Hepatocyte (in vitro differentiated cells): Measurements from ENCODE around the gene MYO1E. TPM values are rescaled to one million over a fixed set of nuclear protein-coding genes. Genes with fewer than 3 reads are reported as not detected.

Experiments
- DNase-seq: peaks from one replicate; pipeline ENCODE4 v3.0.0-alpha.2; 2016; ENCODE audit warnings: low spot score
- H2AFZ ChIP-seq: fragments of 200-600 bp; sonication (generic); 2 replicates; pipeline ENCODE4 v1.6.0; 2016; ENCODE audit warnings: antibody characterized with exemption, mild to moderate bottlenecking
- H3K27ac ChIP-seq: fragments of 200-600 bp; sonication (generic); 2 replicates; pipeline ENCODE4 v1.5.1; 2016; ENCODE audit warnings: mild to moderate bottlenecking
- H3K27me3 ChIP-seq: fragments of 200-600 bp; sonication (generic); 2 replicates; pipeline ENCODE4 v1.6.1; 2016
- H3K36me3 ChIP-seq: fragments of 200-600 bp; sonication (generic); replicated peaks from 2 replicates; pipeline ENCODE4 v1.5.1; 2016; ENCODE audit warnings: low read depth; ENCODE audit not compliant: insufficient read depth
- H3K4me1 ChIP-seq: fragments of 200-600 bp; sonication (generic); 2 replicates; pipeline ENCODE4 v1.5.1; 2016; ENCODE audit warnings: mild to moderate bottlenecking, moderate library complexity; ENCODE audit not compliant: insufficient read depth
- H3K4me2 ChIP-seq: fragments of 200-600 bp; sonication (generic); 2 replicates; pipeline ENCODE4 v1.6.0; 2016
- H3K4me3 ChIP-seq: fragments of 200-600 bp; sonication (generic); 2 replicates; pipeline ENCODE4 v1.5.1; 2016; ENCODE audit warnings: mild to moderate bottlenecking
- H3K79me2 ChIP-seq: fragments of 200-600 bp; sonication (generic); 2 replicates; pipeline ENCODE4 v1.6.0; 2017; ENCODE audit warnings: mild to moderate bottlenecking
- H3K9me2 ChIP-seq: fragments of 200-600 bp; sonication (generic); replicated peaks from 2 replicates; pipeline ENCODE4 v1.6.0; 2017; ENCODE audit warnings: mild to moderate bottlenecking; ENCODE audit not compliant: insufficient read depth
- H3K9me3 ChIP-seq: fragments of 200-600 bp; sonication (generic); 2 replicates; pipeline ENCODE4 v1.5.1; 2016; ENCODE audit warnings: low read depth, mild to moderate bottlenecking
- H4K20me1 ChIP-seq: fragments of 200-600 bp; sonication (generic); 2 replicates; pipeline ENCODE4 v1.6.0; 2016; ENCODE audit warnings: mild to moderate bottlenecking; ENCODE audit not compliant: insufficient read depth, poor library complexity, severe bottlenecking
- CTCF ChIP-seq: fragments of 200-600 bp; sonication (generic); IDR thresholded peaks from 2 replicates; pipeline ENCODE4 v1.5.1; 2016; ENCODE audit warnings: antibody characterized with exemption, mild to moderate bottlenecking; ENCODE audit not compliant: poor library complexity
- EZH2 ChIP-seq: fragments of 200-600 bp; sonication (generic); IDR thresholded peaks from 2 replicates; pipeline ENCODE4 v1.6.1; 2016; ENCODE audit warnings: antibody characterized with exemption, mild to moderate bottlenecking, borderline replicate concordance
- EZH2phosphoT487 ChIP-seq: fragments of 200-600 bp; sonication (generic); IDR thresholded peaks from one replicate; pipeline ENCODE4 v1.6.1; 2018; ENCODE audit warnings: antibody characterized with exemption, mild to moderate bottlenecking, low read depth, moderate library complexity; ENCODE audit not compliant: unreplicated experiment, severe bottlenecking
- WGBS: methylation state at CpG from one replicate; pipeline ENCODE4 v1.1.6; 2016; ENCODE audit warnings: low lambda C conversion rate; ENCODE audit errors: missing lambda C conversion rate; 5-methylcytosine and 5-hydroxymethylcytosine counted together
- polyA plus RNA-seq: library from polyadenylated mRNA; unstranded; fragments of >200 nt; fragmentation: Nextera tagmentation; extraction: Ambion mirVana; gene quantifications from 2 replicates; pipeline ENCODE4 v1.2.1, GENCODE V29; 2016
- total RNA-seq: library from RNA; depleted of rRNA; stranded (reverse); fragments of >200 nt; gene quantifications from 2 replicates; pipeline ENCODE4 v1.2.3, GENCODE V29; 2014

The MYO1E gene
- total and polyA plus RNA-seq, 2 experiments from 2014 or later = 107 to 111 TPM

GRCh38 chr15:59326856-59327255 lies 45.8 kb downstream of the MYO1E start:
- Histone ChIP-seq H3K9me3 (no peaks in the 10 kb centered on the region), H3K4me3 (no peak overlapping the region), H2AFZ (no peak overlapping the region), H3K27ac (no peak overlapping the region), H4K20me1 (no peaks in the 10 kb centered on the region), H3K9me2 (no peaks in the 10 kb centered on the region), H3K4me1 (peaks cover 12% of the 10 kb centered on the region), H3K4me2 (no peak overlapping the region), H3K79me2 (peaks cover 47% of the 10 kb centered on the region), H3K36me3 (no peaks in the 10 kb centered on the region), H3K27me3 (no peaks in the 10 kb centered on the region)
- no peak for TF ChIP-seq EZH2
- TF ChIP-seq CTCF = no peak
- TF ChIP-seq EZH2phosphoT487 = no peak
- no peak for DNase-seq
- 80% methylated on average over 6 of the region's 6 CpGs for WGBS

- TF ChIP-seq CTCF (no peak), EZH2phosphoT487 (no peak), EZH2 (no peak)
- Histone ChIP-seq H3K9me3 (no peaks in the 10 kb centered on the region), H3K4me3 (no peak overlapping the region), H3K9me2 (no peaks in the 10 kb centered on the region), H4K20me1 (no peaks in the 10 kb centered on the region), H2AFZ (no peak overlapping the region), H3K27me3 (no peaks in the 10 kb centered on the region), H3K4me1 (no peaks in the 10 kb centered on the region), H3K4me2 (no peak overlapping the region), H3K79me2 (peaks cover 58% of the 10 kb centered on the region), H3K27ac (no peak overlapping the region), H3K36me3 (no peaks in the 10 kb centered on the region)
- DNase-seq = no peak
- WGBS = 98% methylated on average over 2 of the region's 2 CpGs
Observed at GRCh38 chr15:59322056-59322759, 50.5 kb downstream of the MYO1E start.

GRCh38 chr15:59321000-59321689 lies 51.5 kb downstream of the MYO1E start:
- Histone ChIP-seq H3K9me2 (no peaks in the 10 kb centered on the region), H3K36me3 (no peaks in the 10 kb centered on the region), H2AFZ (no peak overlapping the region), H3K4me3 (no peak overlapping the region), H4K20me1 (no peaks in the 10 kb centered on the region), H3K4me2 (no peak overlapping the region), H3K4me1 (no peaks in the 10 kb centered on the region), H3K27me3 (no peaks in the 10 kb centered on the region), H3K79me2 (peaks cover 58% of the 10 kb centered on the region), H3K27ac (no peak overlapping the region), H3K9me3 (no peaks in the 10 kb centered on the region)
- whole genome bisulfite sequencing = 99% methylated on average over 4 of the region's 4 CpGs
- no peak for DNase-seq
- TF ChIP-seq EZH2 = no peak

- WGBS = 97% methylated on average over 1 of the region's 1 CpG
- Histone ChIP-seq H3K4me1 (peaks cover 9% of the 10 kb centered on the region), H3K9me3 (no peaks in the 10 kb centered on the region), H3K36me3 (no peaks in the 10 kb centered on the region), H4K20me1 (peaks cover 9% of the 10 kb centered on the region), H3K4me2 (no peak overlapping the region), H3K79me2 (peaks cover 88% of the 10 kb centered on the region), H3K27ac (no peak overlapping the region), H3K4me3 (no peak overlapping the region), H3K9me2 (no peaks in the 10 kb centered on the region), H3K27me3 (no peaks in the 10 kb centered on the region), H2AFZ (no peak overlapping the region)
- DNase-seq = no peak
- no peak for TF ChIP-seq CTCF
- no peak for TF ChIP-seq EZH2phosphoT487
- no peak for TF ChIP-seq EZH2
Observed at GRCh38 chr15:59317211-59317610, 55.5 kb downstream of the MYO1E start.
